GM19351 (cell line): Measurements from ENCODE around the gene TSR3.

ENCODE experiments used
- ATAC-seq: cut with Tn5 transposase; IDR thresholded peaks from one replicate; pipeline ENCODE4 v1.9.1; 2021; ENCODE audit warnings: mild to moderate bottlenecking, moderate library complexity; ENCODE audit not compliant: unreplicated experiment

Gene TSR3

GRCh38 chr16:1355591-1355990 lies 3.9 kb upstream of the TSR3 start:
- no peak for ATAC-seq

DNA sequence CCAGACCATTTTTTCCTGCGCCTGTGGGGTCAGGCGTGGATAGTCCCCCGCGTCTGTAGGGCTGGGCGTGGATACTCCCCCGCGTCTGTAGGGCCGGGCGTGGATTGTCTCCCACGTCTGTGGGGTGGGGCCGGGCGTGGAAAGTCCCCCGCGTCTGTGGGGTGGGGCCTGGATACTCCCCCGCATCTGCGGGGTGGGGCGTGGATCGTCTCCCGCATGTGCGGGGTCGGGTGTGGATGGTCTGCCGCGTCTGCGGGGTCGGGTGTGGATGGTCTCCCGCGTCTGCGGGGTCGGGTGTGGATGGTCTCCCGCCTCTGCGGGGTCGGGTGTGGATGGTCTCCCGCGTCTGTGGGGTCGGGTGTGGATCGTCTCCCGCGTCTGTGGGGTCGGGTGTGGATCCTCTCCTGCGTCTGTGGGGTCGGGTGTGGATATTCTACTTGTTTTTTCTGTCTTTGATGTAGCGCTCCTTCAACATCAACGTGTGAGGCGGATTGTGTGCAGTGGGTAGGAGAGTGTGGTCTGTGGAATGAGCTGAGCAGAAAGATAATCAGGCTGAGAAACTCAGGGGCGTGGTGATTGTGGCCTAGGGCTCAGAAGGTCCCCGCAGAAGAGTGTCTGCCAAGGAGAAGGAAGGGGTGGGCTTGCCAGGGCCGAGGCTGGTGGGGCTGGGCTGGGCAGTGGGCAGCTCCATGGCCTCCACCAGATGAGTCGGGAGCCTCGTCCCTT lies 3.3 kb upstream of the TSR3 start:
- ATAC-seq: no peak

DNA sequence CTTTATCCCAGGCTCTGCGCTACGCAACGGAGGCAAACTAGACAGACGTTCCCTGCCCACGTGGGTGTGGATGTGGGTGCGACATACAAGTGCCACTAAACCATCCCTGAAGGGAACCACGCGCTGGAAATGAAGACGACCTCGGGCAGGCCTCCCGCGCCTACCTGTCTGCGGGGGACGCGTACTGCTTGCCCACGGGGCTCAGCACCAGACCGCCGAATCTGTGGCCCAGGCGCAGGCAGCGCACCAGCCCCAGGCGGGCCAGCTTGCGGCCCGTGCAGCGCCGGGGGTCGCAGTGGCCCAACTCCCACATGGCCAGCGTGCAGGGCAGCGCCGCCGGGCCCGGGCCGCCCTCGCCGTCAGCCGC lies 480 bp downstream of the TSR3 start:
- peak; percentile 15 for ATAC-seq

- ATAC-seq: no peak
Observed at GRCh38 chr16:1350691-1351090, 987 bp downstream of the TSR3 start.

- ATAC-seq: no peak
Observed at GRCh38 chr16:1349951-1350350, 1.7 kb downstream of the TSR3 start.

DNA sequence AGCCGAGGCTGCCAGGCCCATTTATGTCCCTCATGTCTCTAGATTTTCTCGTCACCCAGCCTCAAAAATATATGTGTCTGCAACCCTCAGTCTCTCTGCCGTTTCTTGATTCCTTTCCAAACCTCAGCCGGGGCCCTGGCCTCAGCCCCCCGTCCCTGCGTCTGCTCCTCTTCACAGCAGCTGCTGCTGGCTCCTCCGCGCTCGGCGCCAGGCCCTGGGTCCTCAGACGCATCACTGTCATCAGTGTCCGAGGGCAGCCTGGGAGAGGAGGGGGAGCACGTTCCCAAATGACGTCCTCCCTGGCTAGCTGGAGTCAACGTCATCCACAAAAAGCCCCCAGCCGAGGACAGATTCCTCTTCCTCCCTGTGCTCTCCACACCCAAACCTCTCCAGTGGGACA lies 2.3 kb downstream of the TSR3 start:
- no peak for ATAC-seq

DNA sequence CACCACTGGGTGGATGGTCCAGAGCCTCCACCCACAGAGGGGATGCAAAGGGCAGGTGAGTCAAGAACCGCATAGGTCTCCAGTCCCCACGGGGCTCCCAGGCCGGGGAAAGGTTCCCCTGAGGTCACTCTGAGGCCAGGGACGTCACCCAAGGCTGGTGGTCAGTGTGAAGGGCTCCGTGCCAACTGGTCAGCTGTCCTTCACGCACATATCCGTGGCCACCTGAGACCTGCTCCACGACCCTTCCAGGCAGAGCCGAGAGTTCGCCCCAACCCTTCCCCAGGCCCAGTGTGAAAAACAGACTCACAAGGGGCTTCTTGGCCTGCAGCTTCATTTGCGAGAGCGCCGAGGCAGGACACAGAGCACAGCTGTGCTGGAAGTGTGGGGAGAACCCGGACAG lies 2.8 kb downstream of the TSR3 start:
- no peak for ATAC-seq

- no peak for ATAC-seq
Observed at GRCh38 chr16:1348441-1348840, 3.2 kb downstream of the TSR3 start.

DNA sequence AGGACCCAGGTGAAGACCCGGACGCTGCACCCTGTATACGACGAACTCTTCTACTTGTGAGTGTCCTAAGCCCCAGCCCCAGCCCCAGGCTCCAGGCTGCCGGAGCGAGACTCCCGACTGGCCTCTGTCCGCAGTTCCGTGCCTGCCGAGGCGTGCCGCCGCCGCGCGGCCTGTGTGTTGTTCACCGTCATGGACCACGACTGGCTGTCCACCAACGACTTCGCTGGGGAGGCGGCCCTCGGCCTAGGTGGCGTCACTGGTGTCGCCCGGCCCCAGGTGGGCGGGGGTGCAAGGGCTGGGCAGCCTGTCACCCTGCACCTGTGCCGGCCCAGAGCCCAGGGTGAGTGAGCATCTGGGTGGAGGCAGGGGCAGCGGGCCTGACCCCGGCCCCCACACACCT lies 3.7 kb downstream of the TSR3 start:
- ATAC-seq: no peak

- no peak for ATAC-seq
Observed at GRCh38 chr16:1347286-1347855, 4.3 kb downstream of the TSR3 start.

DNA sequence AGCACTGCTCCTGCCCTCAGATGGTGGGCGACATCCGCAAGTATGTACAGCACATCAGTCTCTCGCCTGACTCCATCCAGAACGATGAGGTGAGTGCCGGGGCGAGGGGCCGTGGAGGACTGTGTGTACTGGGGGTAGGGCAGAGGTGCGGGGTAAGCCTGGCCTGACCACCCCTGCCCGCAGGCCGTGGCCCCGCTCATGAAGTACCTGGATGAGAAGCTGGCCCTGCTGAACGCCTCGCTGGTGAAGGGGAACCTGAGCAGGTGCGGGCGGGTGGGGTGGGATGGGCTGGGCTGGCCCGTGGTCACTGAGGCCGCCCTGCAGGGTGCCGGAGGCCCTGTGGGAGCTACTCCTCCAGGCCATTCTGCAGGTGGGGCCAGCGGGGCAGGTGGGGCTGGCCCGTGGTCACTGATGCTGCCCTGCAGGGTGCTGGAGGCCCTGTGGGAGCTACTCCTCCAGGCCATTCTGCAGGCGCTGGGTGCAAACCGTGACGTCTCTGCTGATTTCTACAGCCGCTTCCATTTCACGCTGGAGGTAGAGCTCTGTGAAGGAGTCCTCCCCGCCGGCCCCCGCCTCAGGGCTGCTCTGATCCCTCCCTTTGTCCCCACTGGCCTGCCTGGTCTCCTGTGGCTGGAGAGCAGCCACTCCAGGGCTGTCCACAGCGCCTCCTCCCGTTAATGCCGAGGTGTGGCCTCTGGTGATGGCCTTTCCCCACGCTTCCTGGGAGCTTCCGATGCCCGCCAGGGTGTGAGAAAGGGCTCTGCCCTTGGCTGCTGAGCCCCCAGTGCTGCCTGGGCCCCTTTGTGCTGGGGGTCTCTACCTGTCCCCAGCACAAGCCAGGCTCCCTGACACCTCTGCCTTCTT lies 5.0 kb downstream of the TSR3 start:
- no peak for ATAC-seq

DNA sequence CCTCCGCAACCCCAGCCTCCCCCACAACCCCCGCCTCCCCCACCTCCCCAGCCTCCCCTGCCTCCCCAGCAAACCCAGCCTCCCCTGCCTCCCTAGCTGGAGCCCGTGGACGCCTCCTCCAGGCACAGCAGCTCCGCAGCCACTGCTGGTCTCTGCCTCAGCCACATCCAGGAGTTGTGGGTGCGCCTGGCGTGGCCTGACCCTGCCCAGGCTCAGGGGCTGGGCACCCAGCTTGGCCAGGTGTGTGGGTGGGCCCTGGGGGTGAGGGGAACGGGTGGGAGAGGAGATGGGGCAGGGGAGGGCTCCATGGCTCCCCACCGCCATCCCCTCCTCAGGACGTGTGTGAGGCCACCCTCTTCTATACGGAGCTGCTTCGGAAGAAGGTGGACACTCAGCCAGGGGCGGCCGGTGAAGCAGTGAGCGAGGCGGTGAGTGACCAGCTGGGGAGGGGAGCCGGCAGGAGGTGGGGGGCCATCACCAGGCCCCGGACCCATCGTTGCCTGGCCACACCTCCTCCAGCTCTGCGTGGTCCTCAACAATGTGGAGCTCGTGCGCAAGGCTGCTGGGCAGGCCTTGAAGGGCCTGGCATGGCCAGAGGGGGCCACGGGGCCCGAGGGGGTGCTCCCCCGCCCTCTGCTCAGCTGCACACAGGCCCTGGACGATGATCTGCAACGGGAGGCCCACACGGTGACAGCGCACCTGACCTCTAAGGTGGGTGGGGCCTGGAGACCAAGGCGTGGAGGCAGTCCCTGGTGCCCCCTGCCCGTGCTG lies 5.8 kb downstream of the TSR3 start:
- ATAC-seq: no peak

DNA sequence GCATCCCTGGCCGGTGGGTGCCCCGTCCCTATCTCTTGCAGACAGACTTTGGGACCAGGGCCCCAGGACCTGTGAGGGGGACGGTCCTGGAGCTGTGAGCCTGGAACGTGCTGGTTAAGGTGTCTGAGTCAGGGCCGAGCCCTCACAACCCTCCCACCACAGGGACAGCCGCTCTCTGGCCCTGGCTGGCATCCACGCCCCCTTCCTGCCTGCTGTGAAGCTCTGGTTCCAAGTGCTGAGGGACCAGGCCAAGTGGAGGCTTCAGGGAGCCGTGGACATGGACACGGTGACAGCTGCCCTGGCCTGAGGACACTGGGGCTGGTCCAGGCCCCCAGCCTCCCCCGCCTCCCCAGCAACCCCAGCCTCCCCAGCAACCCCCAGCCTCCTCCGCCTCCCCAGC lies 6.6 kb downstream of the TSR3 start:
- ATAC-seq: no peak

GRCh38 chr16:1344499-1344898 lies 7.2 kb downstream of the TSR3 start:
- no peak for ATAC-seq

- no peak for ATAC-seq
Observed at GRCh38 chr16:1343428-1344242, 8.0 kb downstream of the TSR3 start.

DNA sequence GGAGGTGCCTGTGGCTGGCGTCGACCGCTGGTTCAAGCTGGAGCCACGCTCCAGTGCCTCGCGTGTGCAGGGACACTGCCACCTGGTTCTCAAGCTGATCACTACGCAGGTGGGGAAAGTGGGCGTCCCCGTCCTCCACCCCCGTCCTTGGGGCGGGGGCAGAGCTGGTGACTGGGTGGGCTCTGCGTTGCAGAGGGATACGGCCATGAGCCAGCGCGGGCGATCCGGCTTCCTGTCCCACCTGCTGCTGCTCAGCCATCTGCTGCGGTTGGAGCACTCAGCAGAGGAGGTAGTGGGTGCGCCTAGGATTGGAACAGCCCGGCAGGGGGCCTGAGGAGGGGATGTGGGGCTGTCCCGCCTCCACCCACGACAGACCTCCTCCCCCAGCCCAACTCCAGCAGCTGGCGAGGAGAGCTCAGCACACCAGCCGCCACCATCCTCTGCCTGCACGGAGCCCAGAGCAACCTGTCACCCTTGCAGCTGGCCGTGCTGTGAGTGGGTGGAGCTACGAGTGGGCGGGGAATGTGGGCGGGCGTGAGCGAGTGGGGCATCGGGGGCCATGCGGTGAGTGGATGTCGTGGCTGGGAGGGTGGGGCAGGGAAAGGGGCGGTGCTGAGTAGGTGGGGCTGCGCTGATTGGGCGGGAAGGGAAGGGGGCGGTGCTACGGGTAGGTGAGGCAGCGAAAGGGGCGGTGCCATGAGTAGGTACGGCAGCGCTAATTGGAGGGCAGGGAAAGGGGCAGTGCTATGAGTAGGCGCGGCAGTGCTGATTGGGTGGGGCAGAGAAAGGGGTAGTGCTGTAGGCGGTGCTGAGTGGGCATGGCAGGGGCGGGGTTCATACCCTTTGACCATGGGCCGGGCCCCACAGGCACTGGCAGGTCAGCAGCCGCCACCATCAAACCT lies 8.9 kb downstream of the TSR3 start:
- peak; percentile 90 for ATAC-seq

DNA sequence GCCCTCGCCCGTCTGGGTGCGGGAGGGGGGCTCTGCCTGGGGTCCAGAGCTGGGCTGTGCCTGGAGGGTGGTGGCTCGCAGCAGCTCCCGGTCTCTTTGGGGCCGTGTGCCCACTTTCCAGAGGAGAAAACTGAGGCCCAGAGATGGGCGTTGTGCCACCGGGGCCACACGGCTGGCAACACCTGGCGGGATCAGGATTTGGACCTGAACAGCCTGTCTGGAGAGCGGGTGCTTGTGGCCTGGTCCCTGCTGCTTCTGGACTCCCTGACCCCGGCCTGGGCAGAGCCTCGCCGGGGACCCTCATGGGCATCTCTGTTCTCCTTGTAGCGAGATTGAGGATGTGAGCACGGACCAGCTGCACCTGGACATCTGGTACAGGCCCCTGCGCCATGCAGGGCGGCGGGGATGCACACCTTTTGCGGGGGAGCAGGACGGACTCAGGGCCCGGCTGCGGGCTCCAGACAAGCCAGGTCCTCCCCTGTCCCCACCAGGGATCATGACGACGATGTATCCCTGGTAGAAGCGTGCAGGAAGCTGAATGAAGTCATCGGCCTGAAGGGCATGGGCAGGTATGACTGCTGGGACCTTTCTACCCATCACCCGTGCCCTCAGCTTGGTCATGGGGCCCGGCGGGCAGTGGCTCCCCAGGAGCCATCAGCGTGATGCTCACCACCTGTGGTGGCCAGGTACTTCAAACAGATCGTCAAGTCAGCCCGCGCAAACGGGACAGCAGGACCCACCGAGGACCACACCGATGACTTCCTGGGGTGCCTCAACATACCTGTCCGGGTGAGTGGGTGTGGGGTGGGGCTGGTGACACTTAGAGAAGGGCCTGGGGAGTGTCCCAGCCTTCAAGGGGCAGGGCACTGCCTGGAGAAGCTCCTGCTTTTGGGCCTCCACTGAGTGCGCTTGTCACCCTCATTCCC lies 9.9 kb downstream of the TSR3 start:
- ATAC-seq: no peak

DNA sequence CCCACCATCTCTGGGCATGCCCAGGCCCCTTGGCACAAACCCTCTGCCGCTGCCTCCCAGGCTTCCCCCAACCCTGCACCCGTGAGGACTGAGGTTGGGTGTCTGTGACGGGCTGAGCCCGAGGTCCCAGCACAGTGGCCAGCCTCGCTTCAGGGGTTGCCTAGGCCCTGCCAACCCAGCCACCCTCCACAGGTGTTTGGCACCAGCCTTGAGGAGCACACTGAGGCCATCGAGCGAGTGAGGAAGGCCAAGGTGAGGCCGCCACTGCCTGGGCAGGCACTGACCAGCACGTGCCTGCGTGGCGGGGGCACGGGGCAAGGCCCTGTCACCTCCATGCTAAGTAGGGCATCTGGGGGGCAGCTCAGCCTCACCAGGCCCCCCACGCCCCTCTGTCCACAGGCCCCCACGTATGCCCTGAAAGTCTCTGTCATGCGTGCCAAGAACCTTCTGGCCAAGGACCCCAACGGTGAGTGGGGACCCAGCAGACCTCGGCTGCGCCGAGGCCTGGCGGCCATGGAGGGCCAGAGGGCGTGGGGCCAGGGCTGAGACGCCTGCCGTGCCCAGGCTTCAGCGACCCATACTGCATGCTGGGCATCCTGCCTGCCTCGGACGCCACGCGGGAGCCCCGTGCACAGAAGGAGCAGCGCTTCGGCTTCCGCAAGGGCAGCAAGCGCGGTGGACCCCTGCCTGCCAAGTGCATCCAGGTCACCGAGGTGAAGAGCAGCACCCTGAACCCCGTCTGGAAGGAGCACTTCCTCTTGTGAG lies 10.8 kb downstream of the TSR3 start:
- no peak for ATAC-seq
